ENCODE data around the gene WNT5A.

The WNT5A gene

GRCh38 chr3:55482496-55483195 is 4.5 kb downstream of the WNT5A start:
- no peak for DNase-seq (ENCODE audit: low read depth in 2 of 2, low spot score in 1 of 2)

GRCh38 chr3:55481744-55482495 is 5.2 kb downstream of the WNT5A start:
- DNase-seq (ENCODE audit: low read depth in 2 of 2, low spot score in 1 of 2) = no peak

GRCh38 chr3:55480911-55481743 is 6.0 kb downstream of the WNT5A start:
- DNase-seq (ENCODE audit: low read depth in 2 of 2, low spot score in 1 of 2) = no peak

GRCh38 chr3:55477306-55478303 is 9.5 kb downstream of the WNT5A start:
- no peak for DNase-seq (ENCODE audit: low read depth in 2 of 2, low spot score in 1 of 2)

GRCh38 chr3:55476515-55476914 is 10.6 kb downstream of the WNT5A start:
- no peak for DNase-seq (ENCODE audit: low read depth in 2 of 2, low spot score in 1 of 2)

GRCh38 chr3:55474213-55474632 is 12.9 kb downstream of the WNT5A start:
- DNase-seq (ENCODE audit: low read depth in 2 of 2, low spot score in 1 of 2) = no peak

GRCh38 chr3:55473788-55474187 is 13.3 kb downstream of the WNT5A start:
- DNase-seq (ENCODE audit: low read depth in 2 of 2, low spot score in 1 of 2) = no peak

GRCh38 chr3:55471522-55472280 is 15.4 kb downstream of the WNT5A start:
- no peak for DNase-seq (ENCODE audit: low read depth in 2 of 2, low spot score in 1 of 2)

- no peak for DNase-seq (ENCODE audit: low read depth in 2 of 2, low spot score in 1 of 2)
These were observed 16.0 kb downstream of the WNT5A start for GRCh38 chr3:55471084-55471483.

- no peak for DNase-seq (ENCODE audit: low read depth in 2 of 2, low spot score in 1 of 2)
These were observed 17.1 kb downstream of the WNT5A start for GRCh38 chr3:55469957-55470526.

GRCh38 chr3:55468251-55468650 is 18.9 kb downstream of the WNT5A start:
- no peak for DNase-seq (ENCODE audit: low read depth in 2 of 2, low spot score in 1 of 2)

GRCh38 chr3:55467099-55467498 is 20.0 kb downstream of the WNT5A start:
- DNase-seq (ENCODE audit: low read depth in 2 of 2, low spot score in 1 of 2) = no peak

GRCh38 chr3:55466526-55466925 is 20.6 kb downstream of the WNT5A start:
- no peak for DNase-seq (ENCODE audit: low read depth in 2 of 2, low spot score in 1 of 2)

GRCh38 chr3:55461896-55462295 is 25.2 kb downstream of the WNT5A start:
- DNase-seq (ENCODE audit: low read depth in 2 of 2, low spot score in 1 of 2) = no peak

GRCh38 chr3:55459838-55460237 is 27.3 kb downstream of the WNT5A start:
- no peak for DNase-seq (ENCODE audit: low read depth in 2 of 2, low spot score in 1 of 2)

GRCh38 chr3:55458181-55458790 is 28.8 kb downstream of the WNT5A start:
- DNase-seq (ENCODE audit: low read depth in 2 of 2, low spot score in 1 of 2) = no peak

GRCh38 chr3:55455915-55456314 is 31.2 kb downstream of the WNT5A start:
- DNase-seq (ENCODE audit: low read depth in 2 of 2, low spot score in 1 of 2) = no peak

- DNase-seq (ENCODE audit: low read depth in 2 of 2, low spot score in 1 of 2) = no peak
These were observed 32.5 kb downstream of the WNT5A start for GRCh38 chr3:55454611-55455010.

GRCh38 chr3:55453886-55454496 is 33.1 kb downstream of the WNT5A start:
- no peak for DNase-seq (ENCODE audit: low read depth in 2 of 2, low spot score in 1 of 2)

All from stimulated activated CD8-positive, alpha-beta memory T cell treated with anti-CD3 and anti-CD28 coated beads, Interleukin-4, amount 100 ng/mL, for 4 hours (primary cell).